Calu3 (cell line): ENCODE data around the gene YPEL1. TPM values are rescaled to one million over a fixed set of nuclear protein-coding genes. Genes with fewer than 3 reads are reported as not detected.
"Not testable (repeated sequence)": the region's sequence is repeated elsewhere in the genome, so short reads cannot be mapped to it uniquely, and the experiment has no call there.

ENCODE experiments used
- BruUV-seq: library from RNA; stranded (reverse); fragments of 400-500 nt; replicated peaks from 2 replicates; lab custom pipeline; 2021; lab: Mats Ljungman, UMichigan
- CTCF ChIA-PET: fragments of 300-600 bp; sonication (Branson Sonifier 250); formaldehyde crosslinking; loops from one replicate; lab custom pipeline; 2022; ENCODE audit warnings: antibody characterized with exemption; lab: Charles Lee
- DNase-seq: peaks from one replicate; pipeline ENCODE4 v3.0.0; 2022
- H3K27ac Mint-ChIP-seq: one replicate; pipeline ENCODE4 v1.8.0; 2022; ENCODE audit warnings: mixed read lengths; ENCODE audit not compliant: unreplicated experiment
- H3K27me3 Mint-ChIP-seq: one replicate; pipeline ENCODE4 v1.8.0; 2022; ENCODE audit warnings: mixed read lengths; ENCODE audit not compliant: unreplicated experiment
- H3K36me3 Mint-ChIP-seq: one replicate; pipeline ENCODE4 v1.8.0; 2022; ENCODE audit warnings: mild to moderate bottlenecking, moderate library complexity, mixed read lengths; ENCODE audit not compliant: insufficient read depth, unreplicated experiment
- H3K4me1 Mint-ChIP-seq: one replicate; pipeline ENCODE4 v1.8.0; 2022; ENCODE audit warnings: mild to moderate bottlenecking, low read depth, mixed read lengths; ENCODE audit not compliant: unreplicated experiment
- H3K4me3 Mint-ChIP-seq: one replicate; pipeline ENCODE4 v1.8.0; 2022; ENCODE audit warnings: mild to moderate bottlenecking, low read depth, moderate library complexity, mixed read lengths; ENCODE audit not compliant: unreplicated experiment
- H3K9me3 Mint-ChIP-seq: one replicate; pipeline ENCODE4 v1.8.0; 2022; ENCODE audit warnings: low read depth, mixed read lengths; ENCODE audit not compliant: unreplicated experiment
- intact Hi-C: fragments of 100-400 bp; cut with micrococcal nuclease; formaldehyde crosslinking; loops from one replicate; pipeline ENCODE4 v1.10.0; 2022; ENCODE audit not compliant: unreplicated experiment
- total RNA-seq: library from RNA; stranded (reverse); gene quantifications from 2 replicates; pipeline ENCODE4 v1.2.3, GENCODE V29; 2022
- TF ChIP-seq, protein P1 (sequence below): fragments of 200-600 bp; IDR thresholded peaks from one replicate; pipeline ENCODE4 v1.8.0; 2022; ENCODE audit warnings: antibody characterized with exemption; ENCODE audit not compliant: unreplicated experiment

YPEL1 gene
- total RNA-seq, 1 experiment from 2014 or later, result 3.3 TPM

DNA sequence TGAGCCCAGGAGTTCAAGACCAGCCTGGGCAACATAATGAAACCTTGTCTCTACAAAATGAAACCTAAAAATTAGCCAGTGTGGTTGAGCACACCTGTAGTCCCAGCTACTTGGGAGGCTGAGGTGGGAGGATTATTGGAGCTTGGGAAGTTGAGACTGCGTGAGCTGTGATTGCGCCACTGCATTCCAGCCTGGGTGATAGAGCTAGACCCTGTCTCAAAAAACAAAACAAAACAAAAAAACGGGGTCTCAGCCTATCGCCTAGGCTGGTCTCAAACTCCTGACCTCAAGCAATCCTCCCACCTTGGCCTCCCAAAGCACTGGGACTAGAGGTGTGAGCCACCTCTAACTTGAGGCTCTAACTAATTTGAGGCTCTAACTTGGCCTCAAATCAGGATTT is 56.2 kb downstream of the YPEL1 start:
- CTCF ChIA-PET, result no interaction called here
- TF ChIP-seq, protein P1, sequence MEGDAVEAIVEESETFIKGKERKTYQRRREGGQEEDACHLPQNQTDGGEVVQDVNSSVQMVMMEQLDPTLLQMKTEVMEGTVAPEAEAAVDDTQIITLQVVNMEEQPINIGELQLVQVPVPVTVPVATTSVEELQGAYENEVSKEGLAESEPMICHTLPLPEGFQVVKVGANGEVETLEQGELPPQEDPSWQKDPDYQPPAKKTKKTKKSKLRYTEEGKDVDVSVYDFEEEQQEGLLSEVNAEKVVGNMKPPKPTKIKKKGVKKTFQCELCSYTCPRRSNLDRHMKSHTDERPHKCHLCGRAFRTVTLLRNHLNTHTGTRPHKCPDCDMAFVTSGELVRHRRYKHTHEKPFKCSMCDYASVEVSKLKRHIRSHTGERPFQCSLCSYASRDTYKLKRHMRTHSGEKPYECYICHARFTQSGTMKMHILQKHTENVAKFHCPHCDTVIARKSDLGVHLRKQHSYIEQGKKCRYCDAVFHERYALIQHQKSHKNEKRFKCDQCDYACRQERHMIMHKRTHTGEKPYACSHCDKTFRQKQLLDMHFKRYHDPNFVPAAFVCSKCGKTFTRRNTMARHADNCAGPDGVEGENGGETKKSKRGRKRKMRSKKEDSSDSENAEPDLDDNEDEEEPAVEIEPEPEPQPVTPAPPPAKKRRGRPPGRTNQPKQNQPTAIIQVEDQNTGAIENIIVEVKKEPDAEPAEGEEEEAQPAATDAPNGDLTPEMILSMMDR, result no peak
- no peaks in the 10 kb centered on the region for H3K4me1 Mint-ChIP-seq
- intact Hi-C loops, result no loop called here
- no peak for DNase-seq
- H3K27ac Mint-ChIP-seq, result no peak overlapping the region
- peaks cover 38% of the 10 kb centered on the region for H3K36me3 Mint-ChIP-seq
- no peaks in the 10 kb centered on the region for H3K27me3 Mint-ChIP-seq
- no peak overlapping the region for H3K4me3 Mint-ChIP-seq
- no peaks in the 10 kb centered on the region for H3K9me3 Mint-ChIP-seq
- no TSS peak for BruUV-seq

DNA sequence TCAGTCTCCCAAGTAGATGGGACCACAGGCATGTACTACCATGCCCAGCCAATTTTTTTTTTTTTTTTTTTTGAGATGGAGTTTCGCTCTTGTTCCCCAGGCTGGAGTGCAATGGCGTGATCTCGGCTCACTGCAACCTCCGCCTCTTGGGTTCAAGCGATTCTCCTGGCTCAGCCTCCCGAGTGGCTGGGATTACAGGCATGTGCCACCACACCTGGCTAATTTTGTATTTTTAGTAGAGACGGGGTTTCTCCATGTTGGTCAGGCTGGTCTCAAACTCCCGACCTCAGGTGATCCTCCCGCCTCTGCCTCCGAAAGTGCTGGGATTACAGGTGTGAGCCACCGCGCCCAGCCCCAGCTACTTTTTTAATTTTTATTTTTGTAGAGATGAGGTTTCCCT is 56.8 kb downstream of the YPEL1 start:
- BruUV-seq, DNase-seq, H3K4me3 Mint-ChIP-seq, intact Hi-C loops, H3K9me3 Mint-ChIP-seq, CTCF ChIA-PET, H3K27me3 Mint-ChIP-seq, H3K4me1 Mint-ChIP-seq, H3K27ac Mint-ChIP-seq: not testable (repeated sequence)
- H3K36me3 Mint-ChIP-seq, result peaks cover 38% of the 10 kb centered on the region

DNA sequence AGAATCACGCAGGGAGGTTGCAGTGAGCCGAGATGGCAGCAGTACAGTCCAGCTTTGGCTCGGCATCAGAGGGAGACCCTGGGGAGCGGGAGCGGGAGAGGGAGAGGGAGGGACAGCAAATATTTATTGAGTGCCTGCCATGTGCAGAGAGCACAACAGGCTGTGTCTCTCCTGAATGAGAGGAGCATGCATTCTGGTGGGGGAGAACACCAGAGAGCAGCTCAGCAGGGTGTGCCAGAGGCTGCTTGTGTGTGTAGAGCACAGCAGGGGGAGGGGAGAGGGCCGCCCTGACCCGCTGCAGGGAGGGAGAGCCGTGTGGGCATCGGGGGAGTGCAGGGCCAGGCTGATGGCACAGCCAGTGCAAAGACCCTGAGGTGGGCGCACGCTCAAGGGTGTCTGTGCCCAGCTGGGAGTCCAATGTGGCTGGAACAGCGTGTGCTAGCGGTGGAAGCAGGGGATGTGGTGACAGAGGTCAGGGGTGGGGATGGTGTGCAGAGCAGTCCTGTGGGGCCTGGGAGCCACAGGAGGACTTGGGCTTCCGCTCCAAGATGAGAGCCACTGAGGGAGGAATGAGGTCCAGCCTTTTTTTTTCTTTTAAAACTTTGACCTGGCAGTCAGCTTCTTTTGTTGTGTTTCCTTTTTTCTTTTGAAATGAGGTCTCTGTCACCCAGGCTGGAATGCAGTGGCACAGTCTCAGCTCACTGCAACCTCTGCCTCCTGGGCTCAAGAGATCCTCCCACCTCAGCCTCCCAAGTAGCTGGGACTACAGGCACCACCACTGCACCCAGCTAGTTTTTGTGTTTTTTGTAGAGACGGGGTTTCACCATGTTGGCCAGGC is 57.8 kb downstream of the YPEL1 start:
- Mint-ChIP-seq H3K9me3 (no peaks in the 10 kb centered on the region), H3K4me1 (no peaks in the 10 kb centered on the region), H3K4me3 (no peak overlapping the region), H3K36me3 (peaks cover 33% of the 10 kb centered on the region), H3K27me3 (no peaks in the 10 kb centered on the region), H3K27ac (no peak overlapping the region)
- no TSS peak for BruUV-seq
- CTCF ChIA-PET, result no interaction called here
- intact Hi-C loops, result no loop called here
- TF ChIP-seq, protein P1, result no peak
- DNase-seq, result no peak

DNA sequence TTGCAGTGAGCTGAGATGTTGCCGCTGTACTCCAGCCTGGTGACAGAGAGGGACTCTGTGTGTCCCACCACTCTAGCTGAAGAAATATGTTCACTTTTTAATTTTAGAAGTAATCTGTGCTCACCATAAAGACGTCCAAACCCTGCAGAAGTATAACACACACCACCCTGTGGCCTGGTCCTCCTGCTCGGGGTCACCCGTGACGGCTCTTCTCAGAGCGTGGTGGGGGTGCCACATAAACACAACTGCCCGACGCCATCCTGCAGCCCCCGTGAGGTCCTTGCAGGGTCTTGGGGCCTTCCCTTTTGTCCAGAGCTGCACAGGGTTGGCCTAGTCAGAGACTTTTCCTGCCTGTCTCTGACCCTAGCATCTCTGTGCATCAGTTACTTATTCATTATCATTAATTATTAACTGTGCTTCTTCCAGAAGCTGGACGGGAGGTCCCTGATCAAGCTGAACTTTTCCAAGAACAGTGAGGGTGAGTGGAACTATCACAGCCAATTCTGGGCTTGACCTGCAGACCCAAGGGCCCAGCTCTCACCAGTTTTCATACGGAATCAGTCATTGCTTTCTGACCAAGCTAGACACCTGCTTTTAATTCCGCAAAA is 60.9 kb downstream of the YPEL1 start:
- no peak for DNase-seq
- no peaks in the 10 kb centered on the region for H3K9me3 Mint-ChIP-seq
- BruUV-seq, result no TSS peak
- intact Hi-C loops, result no loop called here
- H3K4me3 Mint-ChIP-seq, result no peak overlapping the region
- TF ChIP-seq, protein P1, result no peak
- H3K27ac Mint-ChIP-seq, result no peak overlapping the region
- H3K36me3 Mint-ChIP-seq, result peaks cover 20% of the 10 kb centered on the region
- no peaks in the 10 kb centered on the region for H3K27me3 Mint-ChIP-seq
- peaks cover 4% of the 10 kb centered on the region for H3K4me1 Mint-ChIP-seq
- CTCF ChIA-PET, result no interaction called here
